G401 (cell line): Measurements from ENCODE around the gene OR10H5. TPM values are rescaled to one million over a fixed set of nuclear protein-coding genes. Genes with fewer than 3 reads are reported as not detected.
"Not testable (repeated sequence)": the region's sequence is repeated elsewhere in the genome, so short reads cannot be mapped to it uniquely, and the experiment has no call there.

Source experiments
- DNase-seq: peaks from one replicate; pipeline ENCODE4 v3.0.0-alpha.2; 2015; ENCODE audit warnings: low spot score
- in situ Hi-C: cut with HindIII; loops from 2 replicates; pipeline ENCODE4 v1.10.0; 2016; ENCODE audit warnings: low sequenced_read_pairs, mixed read lengths
- total RNA-seq: library from RNA; depleted of rRNA; stranded (reverse); fragments of >200 nt; shearing (Covaris generic); gene quantifications from 2 replicates; pipeline ENCODE4 v1.2.3, GENCODE V29; 2014; rRNA removed

Gene OR10H5, protein sequence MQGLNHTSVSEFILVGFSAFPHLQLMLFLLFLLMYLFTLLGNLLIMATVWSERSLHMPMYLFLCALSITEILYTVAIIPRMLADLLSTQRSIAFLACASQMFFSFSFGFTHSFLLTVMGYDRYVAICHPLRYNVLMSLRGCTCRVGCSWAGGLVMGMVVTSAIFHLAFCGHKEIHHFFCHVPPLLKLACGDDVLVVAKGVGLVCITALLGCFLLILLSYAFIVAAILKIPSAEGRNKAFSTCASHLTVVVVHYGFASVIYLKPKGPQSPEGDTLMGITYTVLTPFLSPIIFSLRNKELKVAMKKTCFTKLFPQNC
- total RNA-seq = not detected in 2 replicates

DNA sequence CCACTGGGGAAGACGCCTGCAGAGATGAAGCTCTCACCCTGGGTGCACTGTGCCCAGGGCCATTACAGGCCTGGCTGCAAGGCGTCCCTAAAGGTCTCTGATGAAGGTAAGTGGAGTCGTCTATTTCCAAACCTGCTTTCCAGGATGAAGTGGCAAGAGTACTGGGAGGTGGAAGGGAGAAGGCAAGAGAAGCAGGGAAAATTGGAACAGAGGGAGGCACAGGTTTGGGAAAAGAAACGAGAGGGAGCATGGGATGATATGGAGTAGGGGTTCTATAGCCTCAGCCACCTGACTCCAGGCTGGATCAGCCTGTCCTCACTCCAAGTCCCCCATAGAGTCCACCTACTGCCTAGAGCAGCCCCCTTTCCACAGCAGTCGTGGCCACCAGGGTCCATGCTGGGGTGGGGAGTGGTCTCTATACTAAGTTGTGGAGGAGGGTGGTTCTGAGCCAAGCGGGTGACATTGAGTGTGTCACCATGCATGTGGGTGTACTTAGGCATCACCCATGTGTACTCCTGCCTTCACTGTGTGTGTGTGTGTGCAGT, at the start of gene OR10H5:
TSS of gene OR10H5 (plus strand) at position 51 of the 545 bp plus-strand sequence. CDS start 6,388 bp downstream, outside the sequence.
- in situ Hi-C loops = no loop called here
- no peak for DNase-seq

- in situ Hi-C loops = no loop called here
Observed at GRCh38 chr19:15737722-15738121, 49.7 kb upstream of the OR10H5 start, which contains the start of gene OR10H3. TSS of gene OR10H3 (plus strand) at chr19:15737985. CDS start at chr19:15741393, 3,408 bp downstream.

DNA sequence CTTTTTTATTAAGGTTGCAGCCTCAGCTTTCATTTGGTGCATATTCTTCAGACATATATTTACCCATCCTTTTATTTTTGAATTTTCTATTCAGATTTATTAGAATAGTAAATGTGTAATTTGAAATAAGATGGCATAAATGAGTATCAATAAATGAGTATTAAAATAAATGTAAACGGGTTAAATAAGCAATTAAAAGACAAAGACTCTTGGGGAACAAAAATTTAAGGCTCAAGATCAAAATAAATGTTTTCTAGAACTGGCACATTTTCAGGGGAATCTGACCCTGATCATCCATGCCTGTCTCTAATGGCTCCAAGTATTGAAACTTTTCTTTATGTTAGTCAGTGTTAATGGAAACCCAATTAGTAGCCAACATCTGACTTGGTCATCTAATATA, 46.7 kb upstream of the OR10H5 start:
- no peak for DNase-seq
- in situ Hi-C loops = no loop called here

More at GRCh38 chr19:15737722-15738121, 49.7 kb upstream of the OR10H5 start, which contains the start of gene OR10H3:
- no peak for DNase-seq

DNA sequence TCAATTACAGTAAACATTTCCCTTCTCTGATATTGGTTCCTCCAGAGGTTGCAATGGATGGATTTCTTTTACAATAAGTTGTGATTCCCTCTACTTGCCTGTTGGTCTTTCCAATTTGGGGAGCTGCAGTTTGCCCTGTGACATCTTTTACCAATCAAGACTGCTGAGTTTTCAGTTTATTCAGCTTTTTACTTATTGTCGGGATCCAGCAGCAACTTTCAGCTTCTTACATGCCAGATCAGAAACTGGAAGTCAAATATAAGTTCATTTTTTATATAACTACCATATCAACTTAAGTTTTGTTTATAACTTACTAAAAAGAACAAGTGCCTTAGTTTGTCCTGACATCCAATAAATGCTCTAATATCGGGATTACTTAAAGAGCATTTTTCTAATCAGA, 39.2 kb upstream of the OR10H5 start:
- in situ Hi-C loops = no loop called here
- no peak for DNase-seq

DNA sequence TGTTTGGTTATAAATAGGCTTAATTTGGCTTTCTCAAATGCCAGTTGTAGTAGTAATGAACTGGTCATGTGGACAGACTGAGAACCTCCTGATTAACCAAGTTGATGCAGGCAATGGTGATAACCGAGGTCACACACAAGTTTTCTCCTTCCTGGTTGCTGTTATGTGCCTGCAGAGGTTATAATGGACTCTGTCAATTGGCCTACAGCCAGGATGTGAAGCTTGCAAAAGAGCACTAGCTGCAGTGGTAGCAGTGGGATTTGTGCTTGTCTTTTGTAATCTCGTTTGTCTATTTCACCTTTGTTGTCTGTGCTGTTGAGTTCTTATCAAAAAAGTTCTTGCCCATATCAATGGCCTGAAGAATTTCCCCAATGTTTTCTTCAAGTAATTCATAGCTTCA, 29.1 kb upstream of the OR10H5 start:
- in situ Hi-C loops = no loop called here
- no peak for DNase-seq

DNA sequence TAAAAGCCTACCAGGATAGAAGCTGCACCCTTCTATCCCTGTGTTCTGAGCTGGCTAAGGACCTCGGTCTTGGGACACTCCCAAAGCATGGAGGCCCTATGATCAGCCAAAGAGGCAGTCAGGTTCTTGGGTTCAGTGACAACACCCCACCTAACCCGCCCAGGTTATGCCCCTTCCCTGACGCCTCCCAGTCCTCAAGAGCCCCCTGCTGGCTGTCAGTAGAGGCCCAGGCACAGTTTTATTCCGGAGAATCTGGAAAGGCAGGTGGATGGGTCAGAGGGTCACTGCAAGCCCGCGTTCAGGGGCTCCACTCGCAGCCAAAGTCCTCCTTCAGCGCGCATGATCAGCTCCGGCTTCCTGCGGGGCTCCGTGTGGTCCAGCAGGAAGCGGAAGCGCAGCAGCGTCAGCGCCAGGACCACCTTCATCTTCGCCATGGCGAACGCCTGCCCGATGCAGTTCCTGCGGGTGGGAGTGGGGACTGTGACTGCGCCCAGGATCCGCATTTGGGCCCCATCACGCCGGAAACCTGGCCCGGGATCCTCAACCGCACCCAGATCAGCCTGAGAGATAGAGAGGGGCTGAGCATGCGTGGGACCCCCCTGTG, 27.4 kb upstream of the OR10H5 start:
- no peak for DNase-seq
- in situ Hi-C loops = no loop called here

DNA sequence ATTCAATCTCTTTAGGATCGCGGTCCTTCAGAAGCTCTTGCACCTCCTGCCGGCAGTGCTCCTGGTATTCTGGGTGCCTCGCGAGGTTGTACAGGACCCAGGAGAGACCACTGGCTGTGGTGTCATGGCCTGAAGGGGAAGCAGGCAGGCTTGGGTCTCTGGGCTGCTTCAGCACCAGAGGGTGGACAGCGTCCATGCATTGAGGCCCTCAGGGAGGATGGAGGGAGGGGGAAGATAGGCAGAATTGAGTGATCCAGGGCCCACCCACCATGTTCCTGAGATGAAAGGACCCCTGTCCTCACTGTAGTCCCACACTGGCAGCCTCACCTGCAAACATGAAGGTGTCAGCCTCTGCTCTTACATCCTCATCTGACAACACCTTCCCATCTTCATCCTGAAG, 17.9 kb upstream of the OR10H5 start:
- no peak for DNase-seq
- in situ Hi-C loops = no loop called here

- DNase-seq, in situ Hi-C loops: not testable (repeated sequence)
Observed at GRCh38 chr19:15774159-15774558, 13.3 kb upstream of the OR10H5 start.

GRCh38 chr19:15775249-15775648, 12.2 kb upstream of the OR10H5 start:
- in situ Hi-C loops = no loop called here

GRCh38 chr19:15776264-15776663, 11.2 kb upstream of the OR10H5 start:
- in situ Hi-C loops = no loop called here
- DNase-seq = no peak

More at GRCh38 chr19:15775249-15775648, 12.2 kb upstream of the OR10H5 start:
- DNase-seq = no peak

GRCh38 chr19:15776991-15777970, 10.2 kb upstream of the OR10H5 start:
- in situ Hi-C loops = no loop called here
- DNase-seq = no peak

- in situ Hi-C loops = no loop called here
- DNase-seq = peak; percentile 96
Observed at GRCh38 chr19:15779756-15780476, 7.5 kb upstream of the OR10H5 start.

- in situ Hi-C loops = no loop called here
- peak; percentile 62 for DNase-seq
Observed at GRCh38 chr19:15780610-15781418, 6.6 kb upstream of the OR10H5 start.

- no peak for DNase-seq
- in situ Hi-C loops = no loop called here
Observed at GRCh38 chr19:15781661-15782060, 5.8 kb upstream of the OR10H5 start.

- DNase-seq = no peak
- in situ Hi-C loops = no loop called here
Observed at GRCh38 chr19:15782211-15782610, 5.2 kb upstream of the OR10H5 start.

DNA sequence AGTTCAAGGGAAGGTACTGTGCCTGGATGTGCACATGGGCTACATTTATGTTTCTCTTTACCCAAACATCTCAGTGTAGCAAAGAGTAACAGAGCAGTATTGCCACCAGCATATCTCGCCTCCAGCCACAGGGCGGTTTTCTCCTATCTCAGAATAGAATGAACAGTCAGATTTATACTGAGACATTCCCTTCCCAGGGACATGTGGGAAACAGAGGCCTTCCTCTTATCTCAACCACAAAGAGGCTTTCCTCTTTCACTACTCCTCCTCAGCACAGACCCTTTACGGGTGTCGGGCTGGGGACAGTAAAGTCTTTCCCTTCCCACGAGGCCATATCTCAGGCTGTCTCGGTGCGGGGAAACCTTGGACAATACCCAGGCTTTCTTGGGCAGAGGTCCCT, 4.6 kb upstream of the OR10H5 start:
- in situ Hi-C loops, DNase-seq: not testable (repeated sequence)

GRCh38 chr19:15788594-15789270, 1.3 kb downstream of the OR10H5 start:
- in situ Hi-C loops = no loop called here
- no peak for DNase-seq
